Measurements from ENCODE around the gene RSRC1. TPM values are rescaled to one million over a fixed set of nuclear protein-coding genes. Genes with fewer than 3 reads are reported as not detected.

RSRC1 gene
- polyA plus RNA-seq, 1 experiment: 2.7 TPM

- no peak for TF ChIP-seq CTCF (IDR thresholded peaks at IDR 0.05; ENCODE audit: insufficient read depth, low read depth, low read length)
- Histone ChIP-seq H3K27me3 (ENCODE audit: control insufficient read depth, insufficient read depth, low read length) (no peaks in the 10 kb centered on the region), H3K36me3 (ENCODE audit: control insufficient read depth, insufficient read depth, low read length) (peaks cover 1% of the 10 kb centered on the region; the same call in 1 of the 2 replicates), H3K4me3 (ENCODE audit: low read depth, low read length) (no peak overlapping the region)
- DNase-seq (ENCODE audit: low read depth): no peak
- ChIA-PET POLR2A (no interaction called here), CTCF (interaction anchor here (1.4 kb wide), 1 partner anchor 10 kb away, joined by 3 read pairs; no protein-coding TSS in a partner anchor)
Measured at GRCh38 chr3:158127250-158128219, 17.6 kb downstream of the RSRC1 start.

DNA sequence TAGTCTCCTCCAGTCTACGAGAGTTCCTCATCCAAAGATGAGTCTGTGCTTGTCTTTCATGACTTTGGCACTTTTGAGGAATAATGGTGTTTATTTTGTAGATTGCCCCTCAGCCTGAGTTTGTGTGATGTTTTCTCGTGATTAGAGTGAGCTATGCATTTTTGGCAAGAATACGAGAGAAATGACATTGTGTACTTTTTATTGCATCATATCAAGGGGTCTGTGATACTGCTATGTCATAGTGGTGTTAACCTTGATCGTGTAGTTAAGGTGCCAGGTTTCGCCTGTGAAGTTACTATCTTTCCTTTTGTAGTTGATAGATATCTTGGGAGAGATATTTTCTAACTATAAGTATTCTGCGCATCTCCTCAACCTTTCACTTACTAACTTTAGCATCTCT, 18.9 kb downstream of the RSRC1 start:
- CTCF ChIA-PET: no interaction called here
- no peak overlapping the region for H3K4me3 ChIP-seq (ENCODE audit: low read depth, low read length)
- H3K36me3 ChIP-seq (ENCODE audit: control insufficient read depth, insufficient read depth, low read length): no peaks in the 10 kb centered on the region
- no peaks in the 10 kb centered on the region for H3K27me3 ChIP-seq (ENCODE audit: control insufficient read depth, insufficient read depth, low read length)
- TF ChIP-seq CTCF (IDR thresholded peaks at IDR 0.05; ENCODE audit: insufficient read depth, low read depth, low read length): no peak
- no peak for DNase-seq (ENCODE audit: low read depth)
- POLR2A ChIA-PET: no interaction called here

DNA sequence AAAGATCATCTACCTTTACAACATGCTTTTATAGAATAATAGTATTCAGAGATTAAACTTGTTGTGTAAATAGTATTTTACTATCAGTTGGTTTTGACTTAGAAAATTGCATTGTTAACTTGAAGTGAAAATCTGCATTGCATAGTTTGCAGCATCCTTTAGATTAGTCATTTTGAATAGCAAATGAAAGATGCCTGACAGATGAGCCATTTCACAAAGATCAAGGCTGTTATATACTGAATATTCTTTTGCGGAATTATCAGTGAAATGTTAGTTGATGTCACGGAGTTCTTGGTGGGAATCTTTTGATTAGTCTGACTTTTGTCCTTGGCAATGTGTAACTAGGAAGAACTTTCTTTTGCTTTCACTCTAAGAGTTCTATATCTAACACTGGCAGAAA, 24.5 kb downstream of the RSRC1 start:
- no peak overlapping the region for H3K4me3 ChIP-seq (ENCODE audit: low read depth, low read length)
- no peak for TF ChIP-seq CTCF (IDR thresholded peaks at IDR 0.05; ENCODE audit: insufficient read depth, low read depth, low read length)
- ChIA-PET CTCF (interaction anchor here (1.2 kb wide), 1 partner anchor 14 kb away, joined by 3 read pairs; no protein-coding TSS in a partner anchor), POLR2A (no interaction called here)
- H3K27me3 ChIP-seq (ENCODE audit: control insufficient read depth, insufficient read depth, low read length): no peaks in the 10 kb centered on the region
- H3K36me3 ChIP-seq (ENCODE audit: control insufficient read depth, insufficient read depth, low read length): no peaks in the 10 kb centered on the region
- no peak for DNase-seq (ENCODE audit: low read depth)

DNA sequence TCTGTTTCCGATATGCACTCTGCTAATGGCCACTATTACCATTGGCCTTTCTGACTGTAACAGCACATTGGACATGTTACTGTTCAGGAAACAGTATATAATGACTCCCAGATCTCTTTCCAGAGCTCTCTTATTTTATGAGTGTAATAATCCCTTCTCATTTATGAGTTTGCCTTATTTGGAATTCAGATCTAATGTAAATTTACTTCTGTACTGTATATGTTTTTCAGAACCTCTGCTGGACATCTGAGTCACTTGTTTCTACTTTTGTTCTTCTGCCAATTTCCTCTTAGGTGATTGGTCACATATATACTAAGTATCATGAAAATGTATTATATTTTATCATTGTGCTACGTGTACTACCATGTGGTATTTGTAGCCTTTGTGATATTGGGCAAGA, 30.5 kb downstream of the RSRC1 start:
- Histone ChIP-seq H3K36me3 (ENCODE audit: control insufficient read depth, insufficient read depth, low read length) (no peaks in the 10 kb centered on the region), H3K27me3 (ENCODE audit: control insufficient read depth, insufficient read depth, low read length) (no peaks in the 10 kb centered on the region), H3K4me3 (ENCODE audit: low read depth, low read length) (no peak overlapping the region)
- DNase-seq (ENCODE audit: low read depth): no peak
- POLR2A ChIA-PET: no interaction called here
- no peak for TF ChIP-seq CTCF (IDR thresholded peaks at IDR 0.05; ENCODE audit: insufficient read depth, low read depth, low read length)
- CTCF ChIA-PET: no interaction called here

DNA sequence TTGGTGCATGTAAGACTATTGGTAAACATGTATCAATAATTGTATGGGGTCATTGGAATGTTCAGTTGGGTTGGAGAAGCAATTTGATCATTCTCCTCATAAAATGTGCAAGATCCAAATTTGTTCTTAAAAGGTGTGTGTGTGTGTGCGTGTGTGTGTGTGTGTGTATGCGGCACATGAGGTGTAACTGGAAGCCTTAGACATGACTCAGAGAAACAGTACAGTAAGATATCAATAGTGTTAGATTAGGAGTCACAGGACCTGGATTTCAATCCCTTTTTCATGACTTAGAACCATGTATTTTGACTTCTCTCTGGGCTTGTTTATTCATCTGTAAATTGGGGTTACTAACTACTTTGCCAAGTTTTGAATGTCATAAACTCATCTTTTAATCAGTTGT, 38.3 kb downstream of the RSRC1 start:
- POLR2A ChIA-PET: no interaction called here
- no peaks in the 10 kb centered on the region; the same call in 1 of the 2 replicates for H3K36me3 ChIP-seq (ENCODE audit: control insufficient read depth, insufficient read depth, low read length)
- H3K4me3 ChIP-seq (ENCODE audit: low read depth, low read length): no peak overlapping the region
- TF ChIP-seq CTCF (IDR thresholded peaks at IDR 0.05; ENCODE audit: insufficient read depth, low read depth, low read length): no peak
- CTCF ChIA-PET: interaction anchor here (1.1 kb wide), 1 partner anchor 14 kb away, joined by 3 read pairs; no protein-coding TSS in a partner anchor
- no peak for DNase-seq (ENCODE audit: low read depth)
- H3K27me3 ChIP-seq (ENCODE audit: control insufficient read depth, insufficient read depth, low read length): no peaks in the 10 kb centered on the region
